H1 (cell line): ENCODE results near the gene NAA25. TPM values are rescaled to one million over a fixed set of nuclear protein-coding genes. Genes with fewer than 3 reads are reported as not detected.

Experiments
- BACH1 ChIP-seq: IDR thresholded peaks from 2 replicates; pipeline ENCODE4 v1.6.1; 2012; ENCODE audit warnings: low read length, improper control_type of control experiment
- CBX5 ChIP-seq: fragments of 300-800, 300-1000 bp; sonication (generic); IDR thresholded peaks from 2 replicates; pipeline ENCODE4 v1.7.1; 2016; ENCODE audit warnings: antibody characterized with exemption, low read length, low read depth
- CEBPB ChIP-seq: IDR thresholded peaks from 2 replicates; pipeline ENCODE4 v1.6.1; 2012; ENCODE audit warnings: low read depth, low read length
- CHD1 ChIP-seq: IDR thresholded peaks from 2 replicates; pipeline ENCODE4 v1.6.1; 2012; ENCODE audit warnings: low read depth, low read length, improper control_type of control experiment
- CHD2 ChIP-seq: IDR thresholded peaks from 2 replicates; pipeline ENCODE4 v1.6.1; 2012; ENCODE audit warnings: low read length, improper control_type of control experiment
- CREB1 ChIP-seq: IDR thresholded peaks from 2 replicates; pipeline ENCODE4 v1.6.1; 2012; ENCODE audit warnings: inconsistent platforms
- HDAC2 ChIP-seq, 2 experiments: fragments of 300-600 bp in 1 of 2; sonication (generic) in 1 of 2; IDR thresholded peaks; 2 replicates each; pipeline ENCODE4 v1.6.1; 2011 to 2012; ENCODE audit warnings: low read depth in 2 of 2, low read length in 2 of 2, mild to moderate bottlenecking in 2 of 2, moderate library complexity in 2 of 2, borderline replicate concordance in 1 of 2, inconsistent platforms in 1 of 2
- POU5F1 ChIP-seq: IDR thresholded peaks from 2 replicates; pipeline ENCODE4 v1.6.1; 2011; ENCODE audit warnings: low read depth, mild to moderate bottlenecking, low read length, moderate library complexity
- RAD21 ChIP-seq, 2 experiments: IDR thresholded peaks in 1 of 2; conservative IDR thresholded peaks in 1 of 2; 2 replicates each; pipeline ENCODE4 v1.6.1; 2011; ENCODE audit warnings: low read depth in 2 of 2, low read length in 2 of 2, improper control_type of control experiment in 1 of 2, inconsistent platforms in 1 of 2, mild to moderate bottlenecking in 1 of 2, moderate library complexity in 1 of 2
- RNF2 ChIP-seq: fragments of 200-900, 300-1000 bp; sonication (generic); IDR thresholded peaks from 2 replicates; pipeline ENCODE4 v1.7.1; 2016; ENCODE audit warnings: borderline replicate concordance, low read depth, mild to moderate bottlenecking, antibody characterized with exemption, low read length; ENCODE audit not compliant: poor library complexity, severe bottlenecking; ENCODE audit errors: missing control alignments
- SUZ12 ChIP-seq: fragments of 200-600 bp; sonication (generic); IDR thresholded peaks from 2 replicates; pipeline ENCODE4 v1.6.1; 2012; ENCODE audit warnings: mild to moderate bottlenecking, inconsistent platforms, low read length, moderate library complexity, mixed read lengths
- TBP ChIP-seq: IDR thresholded peaks from 2 replicates; pipeline ENCODE4 v1.6.1; 2011; ENCODE audit warnings: low read depth, low read length, improper control_type of control experiment
- ZNF274 ChIP-seq: IDR thresholded peaks from 2 replicates; pipeline ENCODE4 v1.7.0; 2012; ENCODE audit warnings: low read length, borderline replicate concordance; ENCODE audit errors: extremely low read depth
- polyA plus RNA-seq, 7 experiments: library from polyadenylated mRNA; depleted of rRNA in 3 of 7; stranded (reverse) in 5 of 7; unstranded in 2 of 7; fragments of >200 nt in 5 of 7; fragments of 200-250 nt in 2 of 7; gene quantifications; 1 replicate in 5 of 7; 2 replicates in 1 of 7; 4 replicates in 1 of 7; pipeline versions ENCODE4 v1.2.1 to v1.2.3, GENCODE V29; 2011 to 2013; ENCODE audit warnings: missing spikeins in 2 of 7, mixed read lengths in 2 of 7
- total RNA-seq: library from RNA; stranded (reverse); fragmentation: NEBNext Ultra II Directional; extraction: Animal tissue kit (Norgen Biotek cat#: 25700); gene quantifications from 2 replicates; pipeline ENCODE4 v1.2.1, GENCODE V29; 2021
- TF ChIP-seq, protein P1 (sequence below): IDR thresholded peaks from 2 replicates; pipeline ENCODE4 v1.6.1; 2012; ENCODE audit warnings: inconsistent platforms
- TF ChIP-seq, protein P2 (sequence below): IDR thresholded peaks from 2 replicates; pipeline ENCODE4 v1.6.1; 2012; ENCODE audit warnings: low read length, inconsistent platforms

NAA25 gene
- total and polyA plus RNA-seq, 2 of the 8 experiments (the other 6 are each of a cell fraction or from before 2014, with no cell fraction given), result 10.8 to 60.3 TPM

DNA sequence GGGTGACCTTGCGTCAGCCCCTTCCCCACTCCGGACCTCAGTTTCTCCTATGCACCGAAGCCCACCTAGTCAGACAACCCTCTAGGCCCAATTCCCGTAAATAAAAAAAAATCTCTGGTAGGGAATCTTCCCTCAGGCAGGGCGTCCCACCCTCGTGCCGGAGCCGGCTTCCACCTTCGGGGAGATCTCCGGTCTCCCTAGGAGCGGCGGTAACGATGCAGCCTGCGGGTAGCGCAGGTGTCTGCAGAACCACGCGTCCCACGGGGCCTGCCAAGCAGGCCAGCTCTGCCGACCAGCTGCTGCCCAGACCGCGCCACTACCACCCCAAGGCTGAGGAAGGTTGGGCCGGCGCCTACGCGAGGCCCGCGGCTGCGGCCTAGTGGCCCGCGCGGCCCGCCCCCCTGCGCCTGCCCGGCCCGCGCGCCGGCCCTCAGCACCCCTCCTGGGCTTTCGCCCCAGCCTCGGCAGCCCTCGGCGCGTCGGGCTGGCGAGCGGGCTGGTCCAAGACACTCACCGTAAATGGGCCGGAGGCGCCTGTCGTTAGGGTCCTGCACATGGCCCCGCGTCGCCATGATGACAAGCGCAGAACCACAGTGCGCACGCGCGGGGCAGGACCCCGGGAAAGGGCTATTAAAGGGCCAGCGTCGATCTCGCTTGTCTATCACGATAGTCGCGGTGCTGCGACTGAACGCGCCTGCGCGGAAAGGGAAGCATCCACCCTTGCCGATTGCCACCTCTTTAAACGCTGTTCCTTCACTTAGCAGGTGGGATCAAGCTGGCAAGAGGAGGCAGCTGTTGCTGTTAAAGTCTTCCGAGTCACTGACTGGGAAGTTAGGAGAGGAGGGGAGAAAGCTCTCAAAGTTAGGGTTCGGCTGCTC, at the start of gene NAA25 (continued):
- TF ChIP-seq CHD2 (peak; percentile 85), BACH1 (peak; percentile 99), CBX5 (no peak), CEBPB (no peak), SUZ12 (no peak), CHD1 (no peak), CREB1 (peak; percentile 80), HDAC2 (IDR thresholded peaks at IDR 0.05; ENCODE audit: borderline replicate concordance in 1 of 2, low read depth in 2 of 2, low read length in 2 of 2) (peak in 1 of 2 experiments; percentile 57; a peak in 1 of 4 replicates), TBP (peak; percentile 59), POU5F1 (no peak), RAD21 (IDR thresholded peaks at IDR 0.05 in 1 of 2, conservative IDR thresholded peaks at IDR 0.05 in 1 of 2; ENCODE audit: low read depth in 2 of 2, low read length in 2 of 2) (no peak), RNF2 (no peak), ZNF274 (no peak)
- TF ChIP-seq, protein P1, sequence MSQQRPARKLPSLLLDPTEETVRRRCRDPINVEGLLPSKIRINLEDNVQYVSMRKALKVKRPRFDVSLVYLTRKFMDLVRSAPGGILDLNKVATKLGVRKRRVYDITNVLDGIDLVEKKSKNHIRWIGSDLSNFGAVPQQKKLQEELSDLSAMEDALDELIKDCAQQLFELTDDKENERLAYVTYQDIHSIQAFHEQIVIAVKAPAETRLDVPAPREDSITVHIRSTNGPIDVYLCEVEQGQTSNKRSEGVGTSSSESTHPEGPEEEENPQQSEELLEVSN, result peak; percentile 61; the same call in 1 of the 2 replicates
- TF ChIP-seq, protein P2, sequence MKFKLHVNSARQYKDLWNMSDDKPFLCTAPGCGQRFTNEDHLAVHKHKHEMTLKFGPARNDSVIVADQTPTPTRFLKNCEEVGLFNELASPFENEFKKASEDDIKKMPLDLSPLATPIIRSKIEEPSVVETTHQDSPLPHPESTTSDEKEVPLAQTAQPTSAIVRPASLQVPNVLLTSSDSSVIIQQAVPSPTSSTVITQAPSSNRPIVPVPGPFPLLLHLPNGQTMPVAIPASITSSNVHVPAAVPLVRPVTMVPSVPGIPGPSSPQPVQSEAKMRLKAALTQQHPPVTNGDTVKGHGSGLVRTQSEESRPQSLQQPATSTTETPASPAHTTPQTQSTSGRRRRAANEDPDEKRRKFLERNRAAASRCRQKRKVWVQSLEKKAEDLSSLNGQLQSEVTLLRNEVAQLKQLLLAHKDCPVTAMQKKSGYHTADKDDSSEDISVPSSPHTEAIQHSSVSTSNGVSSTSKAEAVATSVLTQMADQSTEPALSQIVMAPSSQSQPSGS, result no peak
